Endothelial cell of umbilical vein (primary cell): ENCODE results near the gene AGBL4. TPM values are rescaled to one million over a fixed set of nuclear protein-coding genes. Genes with fewer than 3 reads are reported as not detected.

ENCODE experiments used
- BruUV-seq: library from RNA; stranded (reverse); fragments of 400-500 nt; replicated peaks from 2 replicates; lab custom pipeline; 2021; lab: Mats Ljungman, UMichigan
- CTCF ChIA-PET: fragments of 300-600, 350-600 bp; sonication (Branson Sonifier 250); formaldehyde crosslinking; loops from one replicate; lab custom pipeline; 2021; ENCODE audit warnings: antibody characterized with exemption, inconsistent platforms; lab: Charles Lee
- POLR2A ChIA-PET: fragments of 300-600, 350-600 bp; sonication (Branson Sonifier 250); formaldehyde crosslinking; loops from one replicate; lab custom pipeline; 2021; ENCODE audit warnings: antibody characterized with exemption, inconsistent platforms; lab: Charles Lee
- DNase-seq: peaks from one replicate; pipeline ENCODE4 v3.0.0-alpha.2; 2011; ENCODE audit warnings: low read depth, low spot score
- FAIRE-seq: peaks from 2 replicates; lab custom pipeline; 2011; peaks lifted over from hg19 to GRCh38; lab: Jason Lieb, UNC
- H2AFZ ChIP-seq: 2 replicates; pipeline ENCODE4 v1.6.0; 2012; ENCODE audit warnings: low read depth, low read length, control low read depth, inconsistent platforms
- H3K27ac ChIP-seq: 2 replicates; pipeline ENCODE4 v1.5.1; 2011; ENCODE audit warnings: low read depth, mild to moderate bottlenecking, control low read depth, low read length, moderate library complexity; ENCODE audit not compliant: insufficient read depth
- H3K27me3 ChIP-seq, 2 experiments: 2 replicates each; pipeline versions ENCODE4 v1.6.0 to v1.6.1; 2011; ENCODE audit warnings: low read length in 2 of 2, mixed read lengths in 1 of 2; ENCODE audit not compliant: control insufficient read depth in 2 of 2, insufficient read depth in 2 of 2
- H3K36me3 ChIP-seq, 2 experiments: 2 replicates in 1 of 2; 3 replicates in 1 of 2; pipeline ENCODE4 v1.5.1; 2011; ENCODE audit warnings: low read length in 2 of 2, mild to moderate bottlenecking in 1 of 2, moderate library complexity in 1 of 2; ENCODE audit not compliant: control insufficient read depth in 2 of 2, insufficient read depth in 2 of 2; ENCODE audit errors: extremely low read depth in 1 of 2
- H3K4me1 ChIP-seq: 3 replicates; pipeline ENCODE4 v1.5.1; 2011; ENCODE audit warnings: mild to moderate bottlenecking, low read length; ENCODE audit not compliant: control insufficient read depth, insufficient read depth; ENCODE audit errors: extremely low read depth
- H3K4me2 ChIP-seq: 2 replicates; pipeline ENCODE4 v1.6.1; 2011; ENCODE audit warnings: low read length, control low read depth, mixed read lengths; ENCODE audit not compliant: insufficient read depth
- H3K4me3 ChIP-seq, 3 experiments: fragments of 200-600 bp in 1 of 3; sonication (generic), shearing (Covaris generic) in 1 of 3; replicated peaks in 1 of 3; 2 replicates each; pipeline ENCODE4 v1.5.1; 2011 to 2016; ENCODE audit warnings: control low read depth in 3 of 3, low read length in 3 of 3, mild to moderate bottlenecking in 2 of 3, inconsistent platforms in 1 of 3, low read depth in 1 of 3, moderate library complexity in 1 of 3; ENCODE audit not compliant: insufficient read depth in 1 of 3
- H3K79me2 ChIP-seq: 2 replicates; pipeline ENCODE4 v1.6.0; 2012; ENCODE audit warnings: low read length, inconsistent platforms; ENCODE audit not compliant: control insufficient read depth, insufficient read depth
- H3K9ac ChIP-seq: replicated peaks from 2 replicates; pipeline ENCODE3; 2011; ENCODE audit warnings: low read length, control low read depth; ENCODE audit not compliant: insufficient read depth; ENCODE audit errors: extremely low read depth
- H3K9me1 ChIP-seq: replicated peaks from 3 replicates; pipeline ENCODE4 v1.6.0; 2011; ENCODE audit warnings: mild to moderate bottlenecking, low read length; ENCODE audit not compliant: control insufficient read depth, insufficient read depth; ENCODE audit errors: extremely low read depth
- H3K9me3 ChIP-seq: replicated peaks from 2 replicates; pipeline ENCODE4 v1.5.1; 2012; ENCODE audit warnings: low read length, inconsistent platforms; ENCODE audit not compliant: control insufficient read depth, insufficient read depth
- H4K20me1 ChIP-seq: replicated peaks from 2 replicates; pipeline ENCODE3; 2011; ENCODE audit warnings: mild to moderate bottlenecking, low read length; ENCODE audit not compliant: control insufficient read depth, insufficient read depth; ENCODE audit errors: extremely low read depth
- EZH2 ChIP-seq: IDR thresholded peaks from 2 replicates; pipeline ENCODE4 v1.6.1; 2012; ENCODE audit warnings: borderline replicate concordance, low read depth, mild to moderate bottlenecking, moderate library complexity, low read length, inconsistent platforms; ENCODE audit not compliant: severe bottlenecking
- FOS ChIP-seq: IDR thresholded peaks from 2 replicates; pipeline ENCODE4 v1.6.1; 2011; ENCODE audit warnings: mild to moderate bottlenecking, low read length, moderate library complexity, borderline replicate concordance; ENCODE audit not compliant: insufficient read depth
- GATA2 ChIP-seq: IDR thresholded peaks from 2 replicates; pipeline ENCODE4 v1.7.0; 2011; ENCODE audit warnings: low read depth, mild to moderate bottlenecking, moderate library complexity, mixed read lengths, low read length; ENCODE audit not compliant: insufficient read length, insufficient read depth
- JUN ChIP-seq: IDR thresholded peaks from 2 replicates; pipeline ENCODE4 v1.6.1; 2011; ENCODE audit warnings: borderline replicate concordance, low read depth; ENCODE audit not compliant: insufficient read length, insufficient read depth
- MYC ChIP-seq: IDR thresholded peaks from one replicate; pipeline ENCODE4 v1.6.1; 2011; ENCODE audit warnings: mild to moderate bottlenecking, low read depth, low read length
- POLR2A ChIP-seq: IDR thresholded peaks from 2 replicates; pipeline ENCODE4 v1.6.1; 2012; ENCODE audit warnings: low read depth, mild to moderate bottlenecking, control low read depth, low read length
- POLR2AphosphoS5 ChIP-seq: IDR thresholded peaks from 2 replicates; pipeline ENCODE4 v1.6.1; 2012; ENCODE audit warnings: low read depth, mild to moderate bottlenecking, control low read depth, low read length, moderate library complexity; ENCODE audit not compliant: insufficient read depth
- dilution Hi-C: fragments of 300-500 bp; cut with MboI; formaldehyde crosslinking; loops from one replicate; pipeline ENCODE4 v1.15.0; 2019; ENCODE audit warnings: low sequenced_read_pairs; ENCODE audit not compliant: extremely low pct_ligation_motif_present
- intact Hi-C: fragments of 100-400 bp; cut with micrococcal nuclease; formaldehyde crosslinking; loops from one replicate; pipeline ENCODE4 v1.10.0; 2022
- polyA plus RNA-seq, 4 experiments: library from polyadenylated mRNA; depleted of rRNA in 3 of 4; stranded (reverse) in 3 of 4; unstranded in 1 of 4; fragments of >200 nt; gene quantifications; 2 replicates each; pipeline versions ENCODE4 v1.2.1 to v1.2.3, GENCODE V29; 2011 to 2012; ENCODE audit warnings: missing spikeins in 1 of 4
- total RNA-seq: library from RNA; stranded (reverse); gene quantifications from 2 replicates; pipeline ENCODE4 v1.2.3, GENCODE V29; 2021
- TF ChIP-seq, protein P1 (sequence below): IDR thresholded peaks from 2 replicates; pipeline ENCODE4 v1.6.1; 2011; ENCODE audit not compliant: insufficient read depth, insufficient read length
- TF ChIP-seq, protein P2 (sequence below), 2 donors: IDR thresholded peaks; 1 replicate in 1 of 2; 2 replicates in 1 of 2; pipeline ENCODE4 v1.5.1; 2011; ENCODE audit warnings: low read length in 2 of 2, mild to moderate bottlenecking in 2 of 2, moderate library complexity in 2 of 2, control low read depth in 1 of 2, inconsistent platforms in 1 of 2, low read depth in 1 of 2; ENCODE audit not compliant: insufficient read depth in 1 of 2; ENCODE audit errors: extremely low read depth in 1 of 2

AGBL4 gene
- total and polyA plus RNA-seq, 2 donors (not counting 3 experiments of a cell fraction or from before 2014, with no cell fraction given), result not detected

DNA sequence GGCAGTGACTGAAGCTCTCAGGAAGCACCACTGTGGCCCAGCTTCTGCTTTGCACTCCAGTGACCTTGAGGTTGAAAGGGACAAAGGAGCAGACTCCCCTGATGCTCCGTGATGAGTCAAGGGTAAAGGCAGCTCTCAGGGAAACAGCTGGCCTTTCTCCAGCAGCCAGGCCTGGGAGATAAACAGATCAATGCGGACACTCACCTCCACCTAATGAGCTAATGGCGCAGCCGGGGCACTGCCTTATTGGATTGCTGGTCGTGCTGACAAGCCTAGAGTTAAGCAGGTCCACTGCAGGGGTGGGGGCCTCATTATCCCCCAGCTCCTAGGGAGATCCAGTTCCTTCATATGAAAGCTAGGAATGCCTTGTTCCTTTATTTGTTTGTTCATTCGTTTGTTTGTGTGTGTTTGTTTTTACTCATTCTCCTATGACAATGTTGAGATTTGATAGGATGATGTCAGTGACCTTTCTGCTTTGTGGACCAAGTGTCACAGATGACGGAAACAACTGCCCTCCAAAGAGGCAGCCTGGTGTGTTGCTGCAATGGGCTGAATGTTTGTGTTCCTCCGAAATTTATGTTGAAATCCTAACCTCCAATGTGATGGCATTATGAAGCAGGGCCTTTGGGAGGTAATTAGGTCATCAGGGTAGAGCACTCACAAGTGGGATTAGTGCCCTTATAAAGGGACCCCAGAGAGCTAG is 1105.7 kb downstream of the AGBL4 start:
- dilution Hi-C loops (no loop called here), intact Hi-C loops (no loop called here)
- H3K4me1 ChIP-seq, result no peaks in the 10 kb centered on the region
- H4K20me1 ChIP-seq, result no peaks in the 10 kb centered on the region
- no peaks in the 10 kb centered on the region for H3K79me2 ChIP-seq
- no peak overlapping the region for H3K9ac ChIP-seq
- ChIA-PET CTCF (interaction anchor here (1.1 to 2.8 kb wide), 2 partner anchors 1415 to 1430 kb away, joined by 3 to 9 read pairs; no protein-coding TSS in a partner anchor), POLR2A (no interaction called here)
- BruUV-seq, result no TSS peak
- no peak overlapping the region for H3K4me3 ChIP-seq
- no peak for TF ChIP-seq EZH2
- no peak for TF ChIP-seq FOS
- TF ChIP-seq JUN, result no peak
- TF ChIP-seq GATA2, result no peak
- no peak for TF ChIP-seq MYC
- TF ChIP-seq, protein P1, sequence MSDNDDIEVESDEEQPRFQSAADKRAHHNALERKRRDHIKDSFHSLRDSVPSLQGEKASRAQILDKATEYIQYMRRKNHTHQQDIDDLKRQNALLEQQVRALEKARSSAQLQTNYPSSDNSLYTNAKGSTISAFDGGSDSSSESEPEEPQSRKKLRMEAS, result no peak
- TF ChIP-seq POLR2AphosphoS5, result no peak
- TF ChIP-seq, protein P2, sequence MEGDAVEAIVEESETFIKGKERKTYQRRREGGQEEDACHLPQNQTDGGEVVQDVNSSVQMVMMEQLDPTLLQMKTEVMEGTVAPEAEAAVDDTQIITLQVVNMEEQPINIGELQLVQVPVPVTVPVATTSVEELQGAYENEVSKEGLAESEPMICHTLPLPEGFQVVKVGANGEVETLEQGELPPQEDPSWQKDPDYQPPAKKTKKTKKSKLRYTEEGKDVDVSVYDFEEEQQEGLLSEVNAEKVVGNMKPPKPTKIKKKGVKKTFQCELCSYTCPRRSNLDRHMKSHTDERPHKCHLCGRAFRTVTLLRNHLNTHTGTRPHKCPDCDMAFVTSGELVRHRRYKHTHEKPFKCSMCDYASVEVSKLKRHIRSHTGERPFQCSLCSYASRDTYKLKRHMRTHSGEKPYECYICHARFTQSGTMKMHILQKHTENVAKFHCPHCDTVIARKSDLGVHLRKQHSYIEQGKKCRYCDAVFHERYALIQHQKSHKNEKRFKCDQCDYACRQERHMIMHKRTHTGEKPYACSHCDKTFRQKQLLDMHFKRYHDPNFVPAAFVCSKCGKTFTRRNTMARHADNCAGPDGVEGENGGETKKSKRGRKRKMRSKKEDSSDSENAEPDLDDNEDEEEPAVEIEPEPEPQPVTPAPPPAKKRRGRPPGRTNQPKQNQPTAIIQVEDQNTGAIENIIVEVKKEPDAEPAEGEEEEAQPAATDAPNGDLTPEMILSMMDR (IDR thresholded peaks at IDR 0.05; ENCODE audit: extremely low read depth in 1 of 2, insufficient read depth in 1 of 2, low read depth in 1 of 2, low read length in 2 of 2), result no peak
- TF ChIP-seq POLR2A, result no peak
- H3K9me3 ChIP-seq, result no peaks in the 10 kb centered on the region
- DNase-seq (no peak), FAIRE-seq (no peak)
- no peak overlapping the region for H3K27ac ChIP-seq
- no peak overlapping the region for H3K4me2 ChIP-seq
- H3K36me3 ChIP-seq, result no peaks in the 10 kb centered on the region
- no peaks in the 10 kb centered on the region for H3K9me1 ChIP-seq
- H3K27me3 ChIP-seq, result no peaks in the 10 kb centered on the region
- H2AFZ ChIP-seq, result no peak overlapping the region
